HEK293 (cell line): ENCODE results near the gene RAB42.

Experiments used
- BCL11B ChIP-seq: fragments of 450-650 bp; formaldehyde crosslinking; IDR thresholded peaks from 2 replicates; pipeline ENCODE4 v1.5.1; 2016; ENCODE audit warnings: low read depth, missing biosample characterization, missing genetic modification characterization
- EGR2 ChIP-seq: fragments of 450-650 bp; formaldehyde crosslinking; IDR thresholded peaks from 2 replicates; pipeline ENCODE4 v1.5.1; 2016; ENCODE audit warnings: low read depth, missing biosample characterization, missing genetic modification characterization
- GFI1B ChIP-seq: fragments of 450-650 bp; formaldehyde crosslinking; IDR thresholded peaks from 2 replicates; pipeline ENCODE4 v1.5.1; 2016; ENCODE audit warnings: missing biosample characterization, missing genetic modification characterization
- KLF10 ChIP-seq: fragments of 450-650 bp; IDR thresholded peaks from 2 replicates; pipeline ENCODE4 v1.5.1; 2018; ENCODE audit warnings: missing biosample characterization, mild to moderate bottlenecking, missing genetic modification characterization
- KLF16 ChIP-seq: fragments of 450-650 bp; formaldehyde crosslinking; IDR thresholded peaks from 2 replicates; pipeline ENCODE4 v1.5.1; 2017; ENCODE audit warnings: missing biosample characterization, missing genetic modification characterization
- MYNN ChIP-seq: fragments of 450-650 bp; formaldehyde crosslinking; IDR thresholded peaks from 2 replicates; pipeline ENCODE4 v1.5.1; 2016; ENCODE audit warnings: missing biosample characterization, missing genetic modification characterization, borderline replicate concordance
- MZF1 ChIP-seq: fragments of 450-650 bp; formaldehyde crosslinking; IDR thresholded peaks from 2 replicates; pipeline ENCODE4 v1.5.1; 2017; ENCODE audit warnings: missing biosample characterization, missing genetic modification characterization, borderline replicate concordance
- OSR2 ChIP-seq: fragments of 450-650 bp; formaldehyde crosslinking; IDR thresholded peaks from 2 replicates; pipeline ENCODE4 v1.5.1; 2016; ENCODE audit warnings: missing biosample characterization, missing genetic modification characterization
- YY1 ChIP-seq: fragments of 450-650 bp; formaldehyde crosslinking; IDR thresholded peaks from 2 replicates; pipeline ENCODE4 v1.5.1; 2018; ENCODE audit warnings: missing biosample characterization, missing genetic modification characterization
- YY2 ChIP-seq: fragments of 450-650 bp; formaldehyde crosslinking; IDR thresholded peaks from 2 replicates; pipeline ENCODE4 v1.5.1; 2016; ENCODE audit warnings: missing biosample characterization, missing genetic modification characterization
- ZNF146 ChIP-seq: fragments of 450-650 bp; formaldehyde crosslinking; IDR thresholded peaks from 2 replicates; pipeline ENCODE4 v1.5.1; 2016; ENCODE audit warnings: missing biosample characterization, missing genetic modification characterization
- ZNF184 ChIP-seq: fragments of 450-650 bp; IDR thresholded peaks from 2 replicates; pipeline ENCODE4 v1.5.1; 2018; ENCODE audit warnings: missing biosample characterization, mild to moderate bottlenecking, missing genetic modification characterization
- ZNF221 ChIP-seq: fragments of 450-650 bp; formaldehyde crosslinking; IDR thresholded peaks from 2 replicates; pipeline ENCODE4 v1.5.1; 2017; ENCODE audit warnings: missing biosample characterization, missing genetic modification characterization, borderline replicate concordance
- ZNF302 ChIP-seq: fragments of 450-650 bp; formaldehyde crosslinking; IDR thresholded peaks from 2 replicates; pipeline ENCODE4 v1.5.1; 2016; ENCODE audit warnings: missing biosample characterization, missing genetic modification characterization, low read depth
- ZNF354C ChIP-seq: fragments of 450-650 bp; formaldehyde crosslinking; IDR thresholded peaks from 2 replicates; pipeline ENCODE4 v1.5.1; 2016; ENCODE audit warnings: missing biosample characterization, missing genetic modification characterization, low read depth, borderline replicate concordance
- ZNF391 ChIP-seq: fragments of 450-650 bp; formaldehyde crosslinking; IDR thresholded peaks from 2 replicates; pipeline ENCODE4 v1.5.1; 2016; ENCODE audit warnings: low read depth, missing biosample characterization, missing genetic modification characterization, borderline replicate concordance
- ZNF426 ChIP-seq: fragments of 450-650 bp; formaldehyde crosslinking; IDR thresholded peaks from 2 replicates; pipeline ENCODE4 v1.5.1; 2017; ENCODE audit warnings: missing biosample characterization, missing genetic modification characterization, mild to moderate bottlenecking, inconsistent platforms, moderate library complexity
- ZNF510 ChIP-seq: fragments of 450-650 bp; formaldehyde crosslinking; IDR thresholded peaks from 2 replicates; pipeline ENCODE4 v1.5.1; 2018; ENCODE audit warnings: mild to moderate bottlenecking, missing genetic modification characterization, missing biosample characterization; ENCODE audit not compliant: insufficient replicate concordance
- ZNF555 ChIP-seq: fragments of 450-650 bp; formaldehyde crosslinking; conservative IDR thresholded peaks from 2 replicates; pipeline ENCODE4 v1.5.1; 2017; ENCODE audit warnings: missing biosample characterization, mild to moderate bottlenecking, missing genetic modification characterization, inconsistent platforms
- ZNF600 ChIP-seq: fragments of 450-650 bp; formaldehyde crosslinking; IDR thresholded peaks from 2 replicates; pipeline ENCODE4 v1.5.1; 2016; ENCODE audit warnings: missing biosample characterization, missing genetic modification characterization
- ZNF610 ChIP-seq: fragments of 450-650 bp; formaldehyde crosslinking; IDR thresholded peaks from 2 replicates; pipeline ENCODE4 v1.5.1; 2016; ENCODE audit warnings: missing biosample characterization, missing genetic modification characterization, borderline replicate concordance
- ZNF624 ChIP-seq: fragments of 450-650 bp; formaldehyde crosslinking; IDR thresholded peaks from 2 replicates; pipeline ENCODE4 v1.5.1; 2017; ENCODE audit warnings: missing biosample characterization, missing genetic modification characterization
- ZNF670 ChIP-seq: fragments of 450-650 bp; formaldehyde crosslinking; IDR thresholded peaks from 2 replicates; pipeline ENCODE4 v1.5.1; 2016; ENCODE audit warnings: missing biosample characterization, missing genetic modification characterization, low read depth
- ZNF677 ChIP-seq: fragments of 450-650 bp; IDR thresholded peaks from 2 replicates; pipeline ENCODE4 v1.5.0; 2018; ENCODE audit warnings: missing biosample characterization, mild to moderate bottlenecking, missing genetic modification characterization, moderate library complexity
- ZNF777 ChIP-seq: fragments of 450-650 bp; formaldehyde crosslinking; IDR thresholded peaks from 2 replicates; pipeline ENCODE4 v1.5.1; 2017; ENCODE audit warnings: missing biosample characterization, missing genetic modification characterization, borderline replicate concordance
- ZNF792 ChIP-seq: fragments of 450-650 bp; formaldehyde crosslinking; IDR thresholded peaks from 2 replicates; pipeline ENCODE4 v1.5.1; 2016; ENCODE audit warnings: missing biosample characterization, missing genetic modification characterization
- ZSCAN16 ChIP-seq: fragments of 450-650 bp; formaldehyde crosslinking; IDR thresholded peaks from 2 replicates; pipeline ENCODE4 v1.5.1; 2016; ENCODE audit warnings: missing biosample characterization, missing genetic modification characterization
- ZSCAN23 ChIP-seq: fragments of 450-650 bp; formaldehyde crosslinking; IDR thresholded peaks from 2 replicates; pipeline ENCODE4 v1.5.1; 2016; ENCODE audit warnings: missing biosample characterization, missing genetic modification characterization
- TF ChIP-seq, protein P1 (sequence below): fragments of 450-650 bp; formaldehyde crosslinking; IDR thresholded peaks from 2 replicates; pipeline ENCODE4 v1.5.1; 2016; ENCODE audit warnings: missing biosample characterization, missing genetic modification characterization, low read depth
- TF ChIP-seq, protein P2 (sequence below): fragments of 450-650 bp; formaldehyde crosslinking; IDR thresholded peaks from 2 replicates; pipeline ENCODE4 v1.5.1; 2016; ENCODE audit warnings: missing biosample characterization, missing genetic modification characterization
- TF ChIP-seq, protein P3 (sequence below): fragments of 450-650 bp; formaldehyde crosslinking; IDR thresholded peaks from 2 replicates; pipeline ENCODE4 v1.5.1; 2016; ENCODE audit warnings: missing biosample characterization, missing genetic modification characterization, borderline replicate concordance

The RAB42 gene

DNA sequence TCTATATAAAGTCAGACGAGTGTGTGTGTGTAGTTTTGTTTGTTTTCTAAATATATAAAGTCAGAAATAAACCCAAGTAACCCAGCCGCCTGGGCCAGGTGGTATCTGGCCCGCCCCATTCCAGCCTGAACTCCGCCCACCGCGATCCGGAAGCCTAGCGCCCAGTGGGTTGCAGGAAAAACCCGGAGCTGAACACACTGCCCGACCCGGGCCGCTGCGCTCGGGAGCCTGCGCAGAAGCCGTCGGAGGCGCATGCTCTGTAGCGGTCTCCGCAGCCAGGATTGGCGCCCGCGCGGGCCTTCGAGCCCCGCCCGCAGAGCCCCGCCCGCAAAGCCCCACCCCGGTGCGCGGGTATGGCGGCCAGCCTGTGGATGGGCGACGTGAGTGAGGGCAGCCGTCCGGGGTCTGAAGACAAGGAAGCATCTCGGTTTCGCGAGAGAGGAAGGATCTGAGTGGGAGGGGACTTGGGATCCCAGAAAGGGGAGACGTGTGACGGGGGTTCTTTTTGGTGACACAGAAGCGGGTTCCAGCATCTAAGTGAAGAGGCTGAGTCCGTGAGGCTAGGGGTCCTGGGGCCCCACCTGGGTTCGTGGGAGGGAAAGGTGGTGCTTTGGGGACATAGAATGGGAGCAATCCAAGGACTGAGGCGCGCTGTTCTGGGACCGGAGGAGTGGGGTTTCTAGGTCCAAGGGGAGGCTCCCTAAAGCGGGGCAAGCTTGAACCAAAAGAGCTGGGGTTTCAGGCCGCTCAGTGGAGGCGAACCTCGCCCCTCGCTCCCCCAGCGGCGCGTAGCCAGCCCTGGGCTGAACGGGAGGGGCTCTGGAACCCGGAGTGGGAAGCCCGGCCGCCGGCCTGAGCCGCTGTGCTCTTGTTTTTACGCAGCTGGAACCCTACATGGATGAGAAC lies 39.1 kb upstream of the RAB42 start, which contains the start of gene TRNAU1AP (continued):
- TF ChIP-seq ZNF391 (tag by site-specific recombination) (no peak; the same call in 1 of the 2 replicates), KLF10 (tag by site-specific recombination) (peak; percentile 67; the same call in 1 of the 2 replicates), ZNF792 (tag by site-specific recombination) (peak; percentile 69; the same call in 1 of the 2 replicates), ZNF624 (0 out of 2 replicates have a peak, but pooled peaks have one; percentile 42), KLF16 (peak; percentile 88), ZNF146 (tag by site-specific recombination) (no peak; the same call in 1 of the 2 replicates), MZF1 (tag by site-specific recombination) (no peak), ZNF302 (tag by site-specific recombination) (no peak), YY1 (peak; percentile 87), ZSCAN16 (tag by site-specific recombination) (no peak), ZNF354C (tag by site-specific recombination) (no peak), ZNF600 (tag by site-specific recombination) (peak; percentile 56; the same call in 1 of the 2 replicates), EGR2 (tag by site-specific recombination) (peak; percentile 36; the same call in 1 of the 2 replicates), ZNF670 (tag by site-specific recombination) (no peak), ZNF677 (tag by site-specific recombination) (no peak), ZNF184 (tag by site-specific recombination) (peak; percentile 86), ZNF555 (no peak), OSR2 (tag by site-specific recombination) (peak; percentile 38; the same call in 1 of the 2 replicates), ZNF221 (tag by site-specific recombination) (no peak), ZNF777 (tag by site-specific recombination) (peak; percentile 79; the same call in 1 of the 2 replicates), ZSCAN23 (tag by site-specific recombination) (no peak), ZNF426 (tag by site-specific recombination) (no peak), ZNF510 (tag by site-specific recombination) (no peak), YY2 (tag by site-specific recombination) (peak; percentile 88), MYNN (tag by site-specific recombination) (no peak), ZNF610 (no peak; the same call in 1 of the 2 replicates), GFI1B (tag by site-specific recombination) (no peak), BCL11B (tag by site-specific recombination) (no peak)
- TF ChIP-seq, protein P1, sequence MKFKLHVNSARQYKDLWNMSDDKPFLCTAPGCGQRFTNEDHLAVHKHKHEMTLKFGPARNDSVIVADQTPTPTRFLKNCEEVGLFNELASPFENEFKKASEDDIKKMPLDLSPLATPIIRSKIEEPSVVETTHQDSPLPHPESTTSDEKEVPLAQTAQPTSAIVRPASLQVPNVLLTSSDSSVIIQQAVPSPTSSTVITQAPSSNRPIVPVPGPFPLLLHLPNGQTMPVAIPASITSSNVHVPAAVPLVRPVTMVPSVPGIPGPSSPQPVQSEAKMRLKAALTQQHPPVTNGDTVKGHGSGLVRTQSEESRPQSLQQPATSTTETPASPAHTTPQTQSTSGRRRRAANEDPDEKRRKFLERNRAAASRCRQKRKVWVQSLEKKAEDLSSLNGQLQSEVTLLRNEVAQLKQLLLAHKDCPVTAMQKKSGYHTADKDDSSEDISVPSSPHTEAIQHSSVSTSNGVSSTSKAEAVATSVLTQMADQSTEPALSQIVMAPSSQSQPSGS (tag by site-specific recombination): no peak
- TF ChIP-seq, protein P2, sequence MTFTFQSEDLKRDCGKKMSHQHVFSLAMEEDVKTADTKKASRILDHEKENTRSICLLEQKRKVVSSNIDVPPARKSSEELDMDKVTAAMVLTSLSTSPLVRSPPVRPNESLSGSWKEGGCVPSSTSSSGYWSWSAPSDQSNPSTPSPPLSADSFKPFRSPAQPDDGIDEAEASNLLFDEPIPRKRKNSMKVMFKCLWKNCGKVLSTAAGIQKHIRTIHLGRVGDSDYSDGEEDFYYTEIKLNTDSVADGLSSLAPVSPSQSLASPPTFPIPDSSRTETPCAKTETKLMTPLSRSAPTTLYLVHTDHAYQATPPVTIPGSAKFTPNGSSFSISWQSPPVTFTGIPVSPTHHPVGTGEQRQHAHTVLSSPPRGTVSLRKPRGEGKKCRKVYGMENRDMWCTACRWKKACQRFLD (tag by site-specific recombination): no peak
- TF ChIP-seq, protein P3, sequence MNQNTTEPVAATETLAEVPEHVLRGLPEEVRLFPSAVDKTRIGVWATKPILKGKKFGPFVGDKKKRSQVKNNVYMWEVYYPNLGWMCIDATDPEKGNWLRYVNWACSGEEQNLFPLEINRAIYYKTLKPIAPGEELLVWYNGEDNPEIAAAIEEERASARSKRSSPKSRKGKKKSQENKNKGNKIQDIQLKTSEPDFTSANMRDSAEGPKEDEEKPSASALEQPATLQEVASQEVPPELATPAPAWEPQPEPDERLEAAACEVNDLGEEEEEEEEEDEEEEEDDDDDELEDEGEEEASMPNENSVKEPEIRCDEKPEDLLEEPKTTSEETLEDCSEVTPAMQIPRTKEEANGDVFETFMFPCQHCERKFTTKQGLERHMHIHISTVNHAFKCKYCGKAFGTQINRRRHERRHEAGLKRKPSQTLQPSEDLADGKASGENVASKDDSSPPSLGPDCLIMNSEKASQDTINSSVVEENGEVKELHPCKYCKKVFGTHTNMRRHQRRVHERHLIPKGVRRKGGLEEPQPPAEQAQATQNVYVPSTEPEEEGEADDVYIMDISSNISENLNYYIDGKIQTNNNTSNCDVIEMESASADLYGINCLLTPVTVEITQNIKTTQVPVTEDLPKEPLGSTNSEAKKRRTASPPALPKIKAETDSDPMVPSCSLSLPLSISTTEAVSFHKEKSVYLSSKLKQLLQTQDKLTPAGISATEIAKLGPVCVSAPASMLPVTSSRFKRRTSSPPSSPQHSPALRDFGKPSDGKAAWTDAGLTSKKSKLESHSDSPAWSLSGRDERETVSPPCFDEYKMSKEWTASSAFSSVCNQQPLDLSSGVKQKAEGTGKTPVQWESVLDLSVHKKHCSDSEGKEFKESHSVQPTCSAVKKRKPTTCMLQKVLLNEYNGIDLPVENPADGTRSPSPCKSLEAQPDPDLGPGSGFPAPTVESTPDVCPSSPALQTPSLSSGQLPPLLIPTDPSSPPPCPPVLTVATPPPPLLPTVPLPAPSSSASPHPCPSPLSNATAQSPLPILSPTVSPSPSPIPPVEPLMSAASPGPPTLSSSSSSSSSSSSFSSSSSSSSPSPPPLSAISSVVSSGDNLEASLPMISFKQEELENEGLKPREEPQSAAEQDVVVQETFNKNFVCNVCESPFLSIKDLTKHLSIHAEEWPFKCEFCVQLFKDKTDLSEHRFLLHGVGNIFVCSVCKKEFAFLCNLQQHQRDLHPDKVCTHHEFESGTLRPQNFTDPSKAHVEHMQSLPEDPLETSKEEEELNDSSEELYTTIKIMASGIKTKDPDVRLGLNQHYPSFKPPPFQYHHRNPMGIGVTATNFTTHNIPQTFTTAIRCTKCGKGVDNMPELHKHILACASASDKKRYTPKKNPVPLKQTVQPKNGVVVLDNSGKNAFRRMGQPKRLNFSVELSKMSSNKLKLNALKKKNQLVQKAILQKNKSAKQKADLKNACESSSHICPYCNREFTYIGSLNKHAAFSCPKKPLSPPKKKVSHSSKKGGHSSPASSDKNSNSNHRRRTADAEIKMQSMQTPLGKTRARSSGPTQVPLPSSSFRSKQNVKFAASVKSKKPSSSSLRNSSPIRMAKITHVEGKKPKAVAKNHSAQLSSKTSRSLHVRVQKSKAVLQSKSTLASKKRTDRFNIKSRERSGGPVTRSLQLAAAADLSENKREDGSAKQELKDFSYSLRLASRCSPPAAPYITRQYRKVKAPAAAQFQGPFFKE (tag by site-specific recombination): no peak
